CD4-positive, alpha-beta T cell (primary cell): ENCODE measurements around the gene XRCC5. TPM values are rescaled to one million over a fixed set of nuclear protein-coding genes. Genes with fewer than 3 reads are reported as not detected.

Experiments used
- ATAC-seq: fragments of 200-7000 bp; cut with Tn5 transposase; one replicate; pipeline ENCODE4 v1.10.0; 2022; ENCODE audit warnings: mild to moderate bottlenecking; ENCODE audit not compliant: poor library complexity
- CTCF ChIA-PET: fragments of 350-600 bp; sonication (Branson Sonifier 250); formaldehyde crosslinking; loops from one replicate; lab custom pipeline; 2021; ENCODE audit warnings: antibody characterized with exemption, inconsistent platforms; lab: Charles Lee
- POLR2A ChIA-PET: fragments of 350-600 bp; sonication (Branson Sonifier 250); formaldehyde crosslinking; loops from one replicate; lab custom pipeline; 2021; ENCODE audit warnings: antibody characterized with exemption, inconsistent platforms; lab: Charles Lee
- DNase-seq, 14 experiments: peaks; one replicate each; pipeline ENCODE4 v3.0.0-alpha.2; 2013 to 2020; ENCODE audit warnings: mixed read lengths in 2 of 14
- H3K27ac ChIP-seq, 2 donors: one replicate each; pipeline versions ENCODE4 v1.5.1 to v1.7.0; 2013; ENCODE audit warnings: low read length in 2 of 2, low read depth in 1 of 2, mild to moderate bottlenecking in 1 of 2
- H3K27me3 ChIP-seq, 2 experiments: 1 replicate in 1 of 2; 2 replicates in 1 of 2; pipeline versions ENCODE4 v1.6.1 to v1.7.0; 2013; ENCODE audit warnings: low read length in 2 of 2, control low read depth in 1 of 2, mild to moderate bottlenecking in 1 of 2, moderate library complexity in 1 of 2; ENCODE audit not compliant: insufficient read depth in 2 of 2, control insufficient read depth in 1 of 2
- H3K36me3 ChIP-seq: one replicate; pipeline ENCODE4 v1.6.1; 2013; ENCODE audit warnings: low read length, control low read depth; ENCODE audit not compliant: insufficient read depth
- H3K4me1 ChIP-seq: one replicate; pipeline ENCODE4 v1.6.1; 2013; ENCODE audit warnings: low read length, control low read depth; ENCODE audit not compliant: insufficient read depth
- H3K4me3 ChIP-seq: one replicate; pipeline ENCODE4 v1.5.1; 2013; ENCODE audit warnings: mild to moderate bottlenecking, low read length, moderate library complexity
- H3K9me3 ChIP-seq, 2 experiments: 1 replicate in 1 of 2; 2 replicates in 1 of 2; pipeline versions ENCODE4 v1.6.1 to v1.7.0; 2013; ENCODE audit warnings: low read length in 2 of 2, mild to moderate bottlenecking in 2 of 2, control low read depth in 1 of 2, moderate library complexity in 1 of 2; ENCODE audit not compliant: control insufficient read depth in 1 of 2, insufficient read depth in 1 of 2
- H3K27ac Mint-ChIP-seq: one replicate; pipeline ENCODE4 v1.8.0; 2020; ENCODE audit warnings: mixed read lengths
- H3K27me3 Mint-ChIP-seq: one replicate; pipeline ENCODE4 v1.8.0; 2021; ENCODE audit warnings: mixed read lengths
- H3K36me3 Mint-ChIP-seq: one replicate; pipeline ENCODE4 v1.8.0; 2021; ENCODE audit warnings: low read depth, mixed read lengths
- H3K4me1 Mint-ChIP-seq: one replicate; pipeline ENCODE4 v1.8.0; 2021; ENCODE audit warnings: low read depth, mixed read lengths
- H3K4me3 Mint-ChIP-seq: one replicate; pipeline ENCODE4 v1.8.0; 2020; ENCODE audit warnings: mild to moderate bottlenecking, mixed read lengths
- H3K9me3 Mint-ChIP-seq: one replicate; pipeline ENCODE4 v1.8.0; 2020; ENCODE audit warnings: mixed read lengths
- intact Hi-C, 2 experiments: fragments of 100-400 bp; cut with DNase I in 1 of 2; cut with micrococcal nuclease in 1 of 2; formaldehyde crosslinking; loops; one replicate each; pipeline versions ENCODE4 v1.15.1 to v1.9.0; 2023 to 2025; cut with DNase I, micrococcal nuclease
- total RNA-seq, 174 experiments: library from RNA in 2 of 174; stranded (reverse) in 2 of 174; gene quantifications; one replicate each; pipeline ENCODE4 v1.2.3 and lab custom pipeline; 2021 to 2026
- TF ChIP-seq, protein P1 (sequence below): fragments of 200-600 bp; IDR thresholded peaks from one replicate; pipeline ENCODE4 v1.8.0; 2022; ENCODE audit warnings: antibody characterized with exemption, mild to moderate bottlenecking

The XRCC5 gene
- total RNA-seq, 2 experiments from 2014 or later = 126 to 129 TPM

DNA sequence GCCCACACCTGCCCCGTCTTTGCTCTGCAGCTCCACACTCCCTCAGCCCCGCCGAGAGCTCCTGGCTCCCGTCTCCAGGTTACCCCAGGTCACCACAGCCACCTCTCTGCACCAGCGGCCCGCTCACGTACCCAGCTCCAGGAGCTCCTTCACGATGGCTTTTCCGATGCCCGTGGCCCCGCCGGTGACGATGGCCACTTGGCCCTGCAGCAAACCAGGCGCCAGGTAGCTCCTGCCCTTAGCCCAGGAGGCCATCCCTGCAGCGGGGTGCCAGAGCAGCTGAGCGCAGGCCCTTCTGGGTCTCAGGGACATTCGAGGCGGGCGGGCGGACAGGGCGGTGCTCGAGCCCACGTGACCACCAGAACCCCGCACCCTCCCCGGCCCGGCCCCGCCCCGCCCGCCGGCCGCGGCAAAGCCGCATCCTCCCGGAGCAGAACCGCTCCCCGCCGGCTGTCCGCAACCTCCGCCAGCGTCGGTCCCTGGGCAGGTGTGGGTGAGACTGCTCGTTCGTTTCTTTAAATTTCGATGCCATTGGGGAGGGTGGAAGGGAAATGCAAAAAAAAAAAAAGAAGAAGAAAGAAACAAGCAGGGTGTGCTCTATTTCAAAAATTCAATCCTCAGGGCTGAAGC, 27.5 kb upstream of the XRCC5 start, which contains the start of the genes PECR and TMEM169:
Gene PECR (minus strand): TSS at position 323 of the 630 bp plus-strand sequence. CDS start 68 bp downstream, at position 255.
Gene TMEM169 (plus strand): TSS at position 433 of the 630 bp plus-strand sequence. CDS start 14,045 bp downstream, outside the sequence.
- ATAC-seq (peak; percentile 79), DNase-seq (peak; percentile 52 to 85 (median 70))
- Histone ChIP-seq H3K4me3 (peak within 1 kb of the TSS; percentile 96), H3K36me3 (no peaks in the 10 kb centered on the region), H3K4me1 (peaks cover 49% of the 10 kb centered on the region), H3K27ac (peak within 1 kb of the TSS; percentile 69 to 79), H3K9me3 (no peaks in the 10 kb centered on the region), H3K27me3 (no peaks in the 10 kb centered on the region)
- ChIA-PET CTCF (interaction anchor here (0.7 to 1.6 kb wide), 4 partner anchors 23 to 75 kb away, joined by 3 to 5 read pairs (median 4); no protein-coding TSS in a partner anchor), POLR2A (interaction anchor here (0.7 to 5.3 kb wide), 7 partner anchors 20 to 49 kb away, joined by 3 to 106 read pairs (median 4); partner anchors contain the start of gene XRCC5)
- Mint-ChIP-seq H3K4me3 (peak within 1 kb of the TSS; percentile 87), H3K4me1 (peaks cover 66% of the 10 kb centered on the region), H3K27me3 (no peaks in the 10 kb centered on the region), H3K9me3 (no peaks in the 10 kb centered on the region), H3K27ac (peak within 1 kb of the TSS; percentile 82), H3K36me3 (peaks cover 4% of the 10 kb centered on the region)
- intact Hi-C loops = loop anchor here in 1 of 2 experiments (2.0 kb wide), 1 partner anchor 31 kb away; no protein-coding TSS in a partner anchor
- TF ChIP-seq, protein P1, sequence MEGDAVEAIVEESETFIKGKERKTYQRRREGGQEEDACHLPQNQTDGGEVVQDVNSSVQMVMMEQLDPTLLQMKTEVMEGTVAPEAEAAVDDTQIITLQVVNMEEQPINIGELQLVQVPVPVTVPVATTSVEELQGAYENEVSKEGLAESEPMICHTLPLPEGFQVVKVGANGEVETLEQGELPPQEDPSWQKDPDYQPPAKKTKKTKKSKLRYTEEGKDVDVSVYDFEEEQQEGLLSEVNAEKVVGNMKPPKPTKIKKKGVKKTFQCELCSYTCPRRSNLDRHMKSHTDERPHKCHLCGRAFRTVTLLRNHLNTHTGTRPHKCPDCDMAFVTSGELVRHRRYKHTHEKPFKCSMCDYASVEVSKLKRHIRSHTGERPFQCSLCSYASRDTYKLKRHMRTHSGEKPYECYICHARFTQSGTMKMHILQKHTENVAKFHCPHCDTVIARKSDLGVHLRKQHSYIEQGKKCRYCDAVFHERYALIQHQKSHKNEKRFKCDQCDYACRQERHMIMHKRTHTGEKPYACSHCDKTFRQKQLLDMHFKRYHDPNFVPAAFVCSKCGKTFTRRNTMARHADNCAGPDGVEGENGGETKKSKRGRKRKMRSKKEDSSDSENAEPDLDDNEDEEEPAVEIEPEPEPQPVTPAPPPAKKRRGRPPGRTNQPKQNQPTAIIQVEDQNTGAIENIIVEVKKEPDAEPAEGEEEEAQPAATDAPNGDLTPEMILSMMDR = no peak

DNA sequence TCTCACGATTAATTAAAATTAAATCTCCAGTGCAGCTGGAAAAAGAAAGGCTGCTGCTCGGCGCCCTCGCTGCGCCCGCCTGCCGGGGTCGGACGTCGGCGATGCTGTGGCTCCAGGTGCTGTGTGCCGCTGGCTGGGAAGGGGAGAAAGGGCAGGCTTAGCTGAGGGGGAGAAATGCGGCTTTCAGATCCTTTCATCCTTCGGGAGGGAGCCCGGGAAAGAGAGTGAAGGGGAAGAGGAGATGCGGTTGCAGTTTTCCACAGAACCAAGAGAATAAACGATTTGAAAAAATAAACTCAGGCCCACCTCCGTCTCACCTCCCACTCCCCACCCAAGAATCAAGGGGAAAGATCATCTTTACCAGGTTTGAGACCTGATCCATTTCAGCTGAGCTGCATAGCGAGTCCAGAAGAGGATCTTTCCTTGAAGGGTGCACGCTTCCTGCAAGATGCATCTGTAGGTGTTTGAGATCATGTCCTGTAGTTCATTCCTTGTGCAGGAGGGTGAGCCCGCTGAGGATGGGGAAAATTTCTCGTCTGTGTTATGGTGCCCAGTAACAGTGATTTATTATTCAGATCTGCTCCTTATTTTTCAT, 26.9 kb upstream of the XRCC5 start:
- no peaks in the 10 kb centered on the region for H3K36me3 ChIP-seq
- Mint-ChIP-seq H3K4me1 (peaks cover 73% of the 10 kb centered on the region), H3K27ac (peak overlapping the region; percentile 82), H3K27me3 (no peaks in the 10 kb centered on the region), H3K4me3 (peak overlapping the region; percentile 87), H3K9me3 (no peaks in the 10 kb centered on the region), H3K36me3 (peaks cover 4% of the 10 kb centered on the region)
- DNase-seq (peak in 4 of 14 experiments; percentile 1 to 35 (median 17)), ATAC-seq (peak; percentile 10)
- TF ChIP-seq, protein P1 = no peak
- intact Hi-C loops = loop anchor here in 1 of 2 experiments (2.0 kb wide), 1 partner anchor 31 kb away; no protein-coding TSS in a partner anchor
- H3K4me1 ChIP-seq = peaks cover 51% of the 10 kb centered on the region
- peak overlapping the region; percentile 69 to 79 for H3K27ac ChIP-seq
- no peaks in the 10 kb centered on the region for H3K9me3 ChIP-seq
- CTCF ChIA-PET = interaction anchor here (0.6 to 1.6 kb wide), 5 partner anchors 24 to 188 kb away, joined by 3 to 5 read pairs (median 3); no protein-coding TSS in a partner anchor
- no peaks in the 10 kb centered on the region for H3K27me3 ChIP-seq
- POLR2A ChIA-PET = interaction anchor here (1.0 to 5.3 kb wide), 6 partner anchors 20 to 49 kb away, joined by 3 to 106 read pairs (median 6); partner anchors contain the start of gene XRCC5
- peak overlapping the region; percentile 96 for H3K4me3 ChIP-seq

DNA sequence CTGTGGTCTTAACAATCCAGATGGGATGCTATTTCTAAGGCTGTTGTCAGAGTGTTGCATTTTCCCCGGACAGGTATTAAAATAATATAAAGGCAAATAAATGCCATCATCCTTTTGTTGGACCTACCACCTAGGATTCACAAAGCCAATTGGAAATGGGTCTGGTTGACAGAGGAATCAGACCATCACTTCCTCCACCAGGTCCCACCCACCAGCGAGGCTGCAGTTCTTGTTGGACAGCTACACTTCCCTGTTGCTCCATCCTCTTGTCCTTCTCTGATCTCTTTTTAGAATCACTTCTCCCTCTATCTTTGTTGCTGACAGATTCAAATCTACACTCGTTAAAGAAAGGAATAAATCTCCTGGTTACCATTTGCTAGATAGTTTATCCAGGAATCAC, 26.3 kb upstream of the XRCC5 start:
- Histone ChIP-seq H3K4me3 (peak overlapping the region; percentile 96), H3K27ac (peak overlapping the region; percentile 69 to 79), H3K36me3 (no peaks in the 10 kb centered on the region), H3K4me1 (peaks cover 51% of the 10 kb centered on the region), H3K9me3 (no peaks in the 10 kb centered on the region), H3K27me3 (no peaks in the 10 kb centered on the region)
- H3K27me3 Mint-ChIP-seq = no peaks in the 10 kb centered on the region
- intact Hi-C loops = loop anchor here in 1 of 2 experiments (2.0 kb wide), 1 partner anchor 30 kb away; no protein-coding TSS in a partner anchor
- CTCF ChIA-PET = interaction anchor here (0.6 kb wide), 1 partner anchor 188 kb away, joined by 3 read pairs; no protein-coding TSS in a partner anchor
- H3K4me1 Mint-ChIP-seq = peaks cover 76% of the 10 kb centered on the region
- peak overlapping the region; percentile 82 for H3K27ac Mint-ChIP-seq
- POLR2A ChIA-PET = interaction anchor here (2.1 to 5.3 kb wide), 3 partner anchors 11 to 32 kb away, joined by 7 to 106 read pairs (median 10); partner anchors contain the start of gene XRCC5
- TF ChIP-seq, protein P1 = no peak
- DNase-seq (peak in 4 of 14 experiments; percentile 17 to 33 (median 28)), ATAC-seq (no peak)
- no peaks in the 10 kb centered on the region for H3K9me3 Mint-ChIP-seq
- H3K36me3 Mint-ChIP-seq = peaks cover 4% of the 10 kb centered on the region
- peak overlapping the region; percentile 87 for H3K4me3 Mint-ChIP-seq
